B cell (primary cell): ENCODE results near the gene RAP1GDS1. TPM values are rescaled to one million over a fixed set of nuclear protein-coding genes. Genes with fewer than 3 reads are reported as not detected.

Experiments used
- ATAC-seq: fragments of 200-7000 bp; cut with Tn5 transposase; one replicate; pipeline ENCODE4 v1.10.0; 2021; ENCODE audit warnings: low read depth, mild to moderate bottlenecking, moderate number of reproducible peaks, moderate library complexity
- CTCF ChIA-PET: fragments of 350-600 bp; sonication (Branson Sonifier 250); formaldehyde crosslinking; loops from one replicate; lab custom pipeline; 2021; ENCODE audit warnings: antibody characterized with exemption, inconsistent platforms; lab: Charles Lee
- POLR2A ChIA-PET: fragments of 350-600 bp; sonication (Branson Sonifier 250); formaldehyde crosslinking; loops from one replicate; lab custom pipeline; 2021; ENCODE audit warnings: antibody characterized with exemption; lab: Charles Lee
- DNase-seq: peaks from one replicate; pipeline ENCODE4 v3.0.0; 2013
- H2AFZ ChIP-seq: 2 replicates; pipeline ENCODE4 v1.6.1; 2012; ENCODE audit warnings: mild to moderate bottlenecking, low read depth, low read length; ENCODE audit not compliant: insufficient read depth, poor library complexity, severe bottlenecking
- H3K27ac ChIP-seq, 2 donors: 1 replicate in 1 of 2; 2 replicates in 1 of 2; pipeline ENCODE4 v1.5.1; 2012 to 2013; ENCODE audit warnings: low read length in 2 of 2, mild to moderate bottlenecking in 2 of 2, moderate library complexity in 1 of 2
- H3K27me3 ChIP-seq, 4 experiments: fragments of 200-600 bp in 1 of 4; sonication (generic) in 1 of 4; replicated peaks in 1 of 4; 1 replicate in 2 of 4; 2 replicates in 2 of 4; pipeline versions ENCODE4 v1.6.1 to v1.7.0; 2013 to 2016; ENCODE audit warnings: low read length in 3 of 4, mild to moderate bottlenecking in 2 of 4, mixed read lengths in 1 of 4, moderate library complexity in 1 of 4; ENCODE audit not compliant: insufficient read depth in 4 of 4, control insufficient read depth in 3 of 4; ENCODE audit errors: control extremely low read depth in 1 of 4
- H3K36me3 ChIP-seq, 2 experiments: replicated peaks in 1 of 2; 1 replicate in 1 of 2; 2 replicates in 1 of 2; pipeline versions ENCODE4 v1.6.1 to v1.7.1; 2013; ENCODE audit warnings: low read length in 1 of 2; ENCODE audit not compliant: insufficient read depth in 2 of 2, control insufficient read depth in 1 of 2; ENCODE audit errors: control extremely low read depth in 1 of 2, extremely low read depth in 1 of 2
- H3K4me1 ChIP-seq, 2 donors: fragments of 200-600 bp in 1 of 2; sonication (generic) in 1 of 2; 1 replicate in 1 of 2; 2 replicates in 1 of 2; pipeline versions ENCODE4 v1.5.1 to v1.6.1; 2013 to 2017; ENCODE audit warnings: low read length in 2 of 2; ENCODE audit not compliant: control insufficient read depth in 2 of 2, insufficient read depth in 2 of 2
- H3K4me2 ChIP-seq: replicated peaks from 2 replicates; pipeline ENCODE3; 2012; ENCODE audit warnings: mild to moderate bottlenecking, low read depth, low read length; ENCODE audit not compliant: poor library complexity, severe bottlenecking
- H3K4me3 ChIP-seq, 5 experiments: fragments of 200-600 bp in 1 of 5; sonication (generic) in 1 of 5; 1 replicate in 3 of 5; 2 replicates in 2 of 5; pipeline versions ENCODE4 v1.5.1 to v1.7.0; 2011 to 2016; ENCODE audit warnings: low read length in 4 of 5, mild to moderate bottlenecking in 4 of 5, low read depth in 2 of 5, control low read depth in 1 of 5, moderate library complexity in 1 of 5; ENCODE audit not compliant: insufficient read depth in 1 of 5; ENCODE audit errors: control extremely low read depth in 1 of 5, extremely low read depth in 1 of 5
- H3K79me2 ChIP-seq: fragments of 200-600 bp; sonication (generic); one replicate; pipeline ENCODE4 v1.6.0; 2016; ENCODE audit warnings: low read length; ENCODE audit not compliant: control insufficient read depth, insufficient read depth
- H3K9ac ChIP-seq: fragments of 200-600 bp; sonication (generic); 2 replicates; pipeline ENCODE4 v1.6.1; 2017; ENCODE audit warnings: mild to moderate bottlenecking, low read length, moderate library complexity
- H3K9me3 ChIP-seq, 3 donors: one replicate each; pipeline versions ENCODE4 v1.6.1 to v1.7.1; 2013; ENCODE audit warnings: low read length in 2 of 3; ENCODE audit not compliant: control insufficient read depth in 2 of 3, insufficient read depth in 1 of 3; ENCODE audit errors: control extremely low read depth in 1 of 3
- H4K20me1 ChIP-seq: 2 replicates; pipeline ENCODE4 v1.6.0; 2012; ENCODE audit warnings: mild to moderate bottlenecking, low read length; ENCODE audit not compliant: insufficient read depth, control insufficient read depth, poor library complexity, severe bottlenecking
- H3K27ac Mint-ChIP-seq: one replicate; pipeline ENCODE4 v1.8.0; 2021; ENCODE audit warnings: mixed read lengths
- H3K27me3 Mint-ChIP-seq: one replicate; pipeline ENCODE4 v1.8.0; 2021; ENCODE audit warnings: mixed read lengths
- H3K4me1 Mint-ChIP-seq: one replicate; pipeline ENCODE4 v1.8.0; 2021; ENCODE audit warnings: mixed read lengths
- H3K4me3 Mint-ChIP-seq: one replicate; pipeline ENCODE4 v1.8.0; 2021; ENCODE audit warnings: mixed read lengths
- H3K9me3 Mint-ChIP-seq: one replicate; pipeline ENCODE4 v1.8.0; 2022; ENCODE audit warnings: mixed read lengths; ENCODE audit not compliant: insufficient read depth
- EZH2 ChIP-seq: IDR thresholded peaks from 2 replicates; pipeline ENCODE4 v1.6.1; 2012; ENCODE audit warnings: borderline replicate concordance, low read depth, mild to moderate bottlenecking, moderate library complexity, low read length; ENCODE audit not compliant: insufficient read depth, poor library complexity, severe bottlenecking
- WGBS: methylation state at CpG from one replicate; pipeline ENCODE4 v1.1.5; 2013; ENCODE audit warnings: missing lambda C conversion rate; ENCODE audit not compliant: insufficient coverage; 5-methylcytosine and 5-hydroxymethylcytosine counted together
- intact Hi-C: fragments of 100-400 bp; cut with micrococcal nuclease; formaldehyde crosslinking; loops from one replicate; pipeline ENCODE4 v1.10.0; 2022
- polyA plus RNA-seq: library from polyadenylated mRNA; depleted of rRNA; stranded (reverse); fragments of >200 nt; gene quantifications from 2 replicates; pipeline ENCODE4 v1.2.3, GENCODE V29; 2012
- total RNA-seq, 2 donors: library from RNA; stranded (reverse); fragments of 120-200 nt in 1 of 2; gene quantifications; 1 replicate in 1 of 2; 2 replicates in 1 of 2; pipeline versions ENCODE4 v1.2.3 to v1.2.4, GENCODE V29; 2013 to 2022
- TF ChIP-seq, protein P1 (sequence below): fragments of 200-600 bp; IDR thresholded peaks from one replicate; pipeline ENCODE4 v1.8.0; 2022; ENCODE audit warnings: antibody characterized with exemption, mild to moderate bottlenecking

The RAP1GDS1 gene
- total and polyA plus RNA-seq, 2 donors (not counting 1 experiment from before 2014, with no cell fraction given), result 23.6 to 66.3 TPM

DNA sequence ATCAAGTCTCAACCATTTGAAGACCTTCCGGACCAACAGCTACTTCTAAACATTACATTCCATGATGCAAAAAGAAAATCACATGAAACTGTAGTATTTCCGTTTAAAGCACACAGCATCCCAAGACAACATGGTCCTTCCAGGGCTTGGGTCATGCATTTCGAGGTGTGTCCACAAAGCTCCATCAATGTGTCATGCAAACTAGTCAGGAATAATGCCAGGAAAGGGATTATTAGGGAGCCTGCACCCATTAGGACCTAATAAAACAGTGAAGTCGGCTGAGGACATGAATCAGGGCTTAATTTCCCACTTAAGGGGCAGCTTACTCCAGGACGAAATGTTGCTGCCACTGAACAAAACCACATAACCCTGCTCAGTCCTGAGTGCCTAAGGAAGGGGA is 219.4 kb downstream of the RAP1GDS1 start:
- Histone ChIP-seq H3K4me3 (no peak overlapping the region), H3K79me2 (no peaks in the 10 kb centered on the region), H3K4me1 (peaks cover 7 to 9% of the 10 kb centered on the region in 2 donors), H3K36me3 (peaks cover 0 to 3% of the 10 kb centered on the region in 2 experiments), H3K27ac (no peak overlapping the region), H2AFZ (no peak overlapping the region), H3K4me2 (no peak overlapping the region), H3K9me3 (no peaks in the 10 kb centered on the region), H3K9ac (no peak overlapping the region), H3K27me3 (no peaks in the 10 kb centered on the region), H4K20me1 (no peaks in the 10 kb centered on the region)
- POLR2A ChIA-PET, result no interaction called here
- CTCF ChIA-PET, result no interaction called here
- H3K4me1 Mint-ChIP-seq, result peaks cover 16% of the 10 kb centered on the region
- TF ChIP-seq, protein P1, sequence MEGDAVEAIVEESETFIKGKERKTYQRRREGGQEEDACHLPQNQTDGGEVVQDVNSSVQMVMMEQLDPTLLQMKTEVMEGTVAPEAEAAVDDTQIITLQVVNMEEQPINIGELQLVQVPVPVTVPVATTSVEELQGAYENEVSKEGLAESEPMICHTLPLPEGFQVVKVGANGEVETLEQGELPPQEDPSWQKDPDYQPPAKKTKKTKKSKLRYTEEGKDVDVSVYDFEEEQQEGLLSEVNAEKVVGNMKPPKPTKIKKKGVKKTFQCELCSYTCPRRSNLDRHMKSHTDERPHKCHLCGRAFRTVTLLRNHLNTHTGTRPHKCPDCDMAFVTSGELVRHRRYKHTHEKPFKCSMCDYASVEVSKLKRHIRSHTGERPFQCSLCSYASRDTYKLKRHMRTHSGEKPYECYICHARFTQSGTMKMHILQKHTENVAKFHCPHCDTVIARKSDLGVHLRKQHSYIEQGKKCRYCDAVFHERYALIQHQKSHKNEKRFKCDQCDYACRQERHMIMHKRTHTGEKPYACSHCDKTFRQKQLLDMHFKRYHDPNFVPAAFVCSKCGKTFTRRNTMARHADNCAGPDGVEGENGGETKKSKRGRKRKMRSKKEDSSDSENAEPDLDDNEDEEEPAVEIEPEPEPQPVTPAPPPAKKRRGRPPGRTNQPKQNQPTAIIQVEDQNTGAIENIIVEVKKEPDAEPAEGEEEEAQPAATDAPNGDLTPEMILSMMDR, result no peak
- no peak for TF ChIP-seq EZH2
- H3K27me3 Mint-ChIP-seq, result no peaks in the 10 kb centered on the region
- intact Hi-C loops, result no loop called here
- ATAC-seq (no peak), DNase-seq (no peak)
- no peaks in the 10 kb centered on the region for H3K9me3 Mint-ChIP-seq
- no peak overlapping the region for H3K4me3 Mint-ChIP-seq
- WGBS, result 100% methylated on average over 5 of the region's 5 CpGs
- H3K27ac Mint-ChIP-seq, result no peak overlapping the region

DNA sequence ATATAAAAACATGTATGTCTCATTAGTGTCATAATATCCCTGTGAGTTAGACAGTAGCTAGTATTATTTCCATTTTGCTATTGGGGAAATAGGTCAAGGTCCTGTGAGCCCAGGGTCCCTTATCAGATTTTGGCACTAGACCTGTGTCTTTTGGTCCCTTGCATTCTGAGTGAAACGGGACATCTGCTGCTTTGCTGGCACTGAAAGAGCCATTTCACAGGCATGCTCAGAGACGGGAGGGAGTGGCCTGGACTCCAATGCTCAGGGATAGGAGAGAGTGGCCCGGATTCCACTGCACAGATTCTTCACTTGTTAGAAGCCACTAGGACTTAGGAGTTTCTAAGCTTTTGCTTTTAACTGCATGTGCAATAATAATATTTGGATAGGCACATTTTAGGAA is 220.0 kb downstream of the RAP1GDS1 start:
- intact Hi-C loops, result no loop called here
- H3K4me1 ChIP-seq, result peaks cover 7 to 9% of the 10 kb centered on the region in 2 donors
- no peak overlapping the region for H3K27ac ChIP-seq
- no peak for TF ChIP-seq EZH2
- TF ChIP-seq, protein P1, result no peak
- ChIA-PET POLR2A (no interaction called here), CTCF (interaction anchor here (0.7 to 2.2 kb wide), 2 partner anchors 12 to 14 kb away, joined by 3 to 9 read pairs; no protein-coding TSS in a partner anchor)
- H3K79me2 ChIP-seq, result no peaks in the 10 kb centered on the region
- no peak for ATAC-seq
- H2AFZ ChIP-seq, result no peak overlapping the region
- Mint-ChIP-seq H3K4me1 (peaks cover 16% of the 10 kb centered on the region), H3K27me3 (no peaks in the 10 kb centered on the region), H3K27ac (no peak overlapping the region), H3K4me3 (no peak overlapping the region), H3K9me3 (no peaks in the 10 kb centered on the region)
- H3K9me3 ChIP-seq, result no peaks in the 10 kb centered on the region
- H4K20me1 ChIP-seq, result no peaks in the 10 kb centered on the region
- WGBS, result 100% methylated on average over 3 of the region's 3 CpGs
- DNase-seq, result no peak
- H3K27me3 ChIP-seq, result no peaks in the 10 kb centered on the region
- no peak overlapping the region for H3K4me2 ChIP-seq
- H3K4me3 ChIP-seq, result no peak overlapping the region
- peaks cover 0 to under 1% of the 10 kb centered on the region in 2 experiments for H3K36me3 ChIP-seq
- H3K9ac ChIP-seq, result no peak overlapping the region
